CD4-positive, alpha-beta T cell treated with Interleukin-15 for 1 hour (primary cell): ENCODE results near the gene ZNF223.

ENCODE experiments used
- DNase-seq: peaks from one replicate; pipeline ENCODE4 v3.0.0-alpha.2; 2020

The ZNF223 gene

GRCh38 chr19:44072543-44073401 lies 20.9 kb downstream of the ZNF223 start:
- DNase-seq: no peak

DNA sequence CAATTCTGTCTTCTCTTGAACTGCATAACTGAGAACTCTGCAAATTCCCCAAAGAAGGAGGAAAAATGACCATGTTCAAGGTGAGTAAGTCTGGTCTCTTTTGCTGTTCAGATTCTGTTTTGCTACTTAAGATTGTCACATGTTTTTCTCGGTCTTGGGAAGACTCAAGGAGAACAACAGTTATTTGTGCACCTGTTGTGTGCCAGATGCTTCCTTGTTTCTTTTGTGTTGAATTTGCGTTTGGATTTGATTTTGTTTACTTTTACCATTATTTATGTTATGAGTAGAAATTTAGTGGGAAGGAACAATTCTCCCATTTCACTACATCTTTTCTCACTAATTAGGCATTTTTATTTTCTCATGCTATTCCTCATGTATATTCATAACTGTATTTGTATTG lies 24.5 kb downstream of the ZNF223 start:
- DNase-seq: no peak

- no peak for DNase-seq
These were observed 40.3 kb downstream of the ZNF223 start for GRCh38 chr19:44092108-44092507.

DNA sequence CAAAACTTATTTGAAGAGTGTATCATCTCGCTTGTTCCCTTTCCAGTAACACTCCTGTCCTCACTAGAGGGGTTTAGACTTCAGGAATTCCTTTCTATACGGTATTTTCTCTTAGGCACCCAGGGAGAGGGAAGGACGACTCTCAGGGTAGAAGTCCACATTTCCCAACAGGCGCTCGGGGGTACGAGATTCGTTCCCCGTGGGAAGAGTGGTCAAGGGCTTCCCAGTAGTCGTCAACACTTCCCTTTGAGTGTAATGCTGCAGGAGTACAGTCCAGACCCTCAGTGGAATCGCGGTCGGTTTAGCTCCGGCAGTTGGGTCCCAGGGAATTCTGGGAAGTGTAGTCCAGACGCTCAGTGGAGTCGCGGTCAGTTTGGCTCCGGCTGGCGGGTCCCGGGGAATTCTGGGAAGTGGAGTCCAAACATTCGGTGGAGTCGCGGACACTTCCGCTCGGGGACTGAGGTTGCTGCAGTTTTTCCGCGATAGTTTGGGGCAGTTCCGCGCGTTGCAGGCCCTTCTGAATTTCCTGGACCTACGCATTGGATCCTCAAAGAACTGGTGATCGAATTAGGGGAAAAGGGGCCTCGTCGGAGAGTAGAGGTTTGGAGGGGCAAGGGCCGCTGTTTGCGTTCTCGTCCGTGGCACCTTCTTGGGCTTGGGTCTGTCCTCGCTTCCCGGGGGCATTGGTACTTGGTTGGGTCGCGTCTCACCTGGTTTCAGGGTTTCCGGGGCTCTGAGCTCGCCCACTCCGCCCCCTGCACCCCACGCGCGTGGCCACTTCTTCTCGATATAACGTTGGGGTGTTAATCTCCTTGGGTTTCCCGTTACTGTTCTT lies 42.3 kb downstream of the ZNF223 start, which contains the start of gene ZNF224:
TSS of gene ZNF224 (plus strand) at position 431 of the 835 bp plus-strand sequence. CDS start 3,513 bp downstream, outside the sequence.
- DNase-seq: peak; percentile 87

DNA sequence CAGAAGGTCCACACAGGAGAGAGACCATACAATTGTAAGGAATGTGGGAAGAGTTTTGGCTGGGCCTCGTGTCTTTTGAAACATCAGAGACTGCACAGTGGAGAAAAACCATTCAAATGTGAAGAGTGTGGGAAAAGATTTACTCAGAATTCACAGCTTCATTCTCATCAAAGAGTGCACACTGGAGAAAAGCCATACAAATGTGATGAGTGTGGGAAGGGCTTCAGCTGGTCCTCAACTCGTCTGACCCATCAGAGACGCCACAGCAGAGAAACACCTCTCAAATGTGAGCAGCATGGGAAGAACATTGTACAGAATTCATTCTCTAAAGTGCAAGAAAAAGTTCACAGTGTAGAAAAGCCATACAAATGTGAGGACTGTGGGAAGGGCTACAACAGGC lies 55.9 kb downstream of the ZNF223 start:
- no peak for DNase-seq

GRCh38 chr19:44109458-44109857 lies 57.6 kb downstream of the ZNF223 start:
- no peak for DNase-seq

DNA sequence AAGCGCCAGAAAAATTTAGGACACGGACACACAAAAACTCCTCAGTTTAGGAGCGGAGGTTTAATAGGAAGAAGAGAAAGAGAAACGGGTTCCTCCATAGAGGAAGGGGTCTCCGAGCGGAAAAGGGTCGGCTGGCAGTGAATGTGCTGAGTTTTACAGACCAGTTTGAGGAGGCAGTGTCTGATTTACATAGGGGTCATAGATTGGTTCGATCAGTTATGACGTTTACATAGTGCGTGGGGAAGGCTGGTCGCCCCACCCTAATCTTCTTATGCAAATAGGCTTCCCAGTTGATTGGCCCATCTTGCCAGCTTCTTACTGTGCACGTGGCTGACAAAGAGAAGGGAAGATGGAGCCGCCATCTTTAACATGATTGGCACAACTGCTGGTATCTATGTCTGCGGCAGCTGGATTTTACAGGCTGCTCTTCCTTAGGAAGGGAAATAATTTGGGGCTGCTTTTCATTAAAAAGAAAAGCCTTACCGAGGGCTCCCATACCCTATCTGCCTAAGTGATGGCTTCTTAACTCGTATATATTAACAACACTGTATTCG lies 60.2 kb downstream of the ZNF223 start:
- DNase-seq: no peak

- DNase-seq: no peak
These were observed 60.9 kb downstream of the ZNF223 start for GRCh38 chr19:44112802-44113137.

- peak; percentile 93 for DNase-seq
These were observed 61.4 kb downstream of the ZNF223 start, which contains the start of gene ZNF225 for GRCh38 chr19:44113138-44113783. Gene ZNF225 (plus strand): TSS chr19:44113399. CDS start chr19:44115828, 2,429 bp downstream.

DNA sequence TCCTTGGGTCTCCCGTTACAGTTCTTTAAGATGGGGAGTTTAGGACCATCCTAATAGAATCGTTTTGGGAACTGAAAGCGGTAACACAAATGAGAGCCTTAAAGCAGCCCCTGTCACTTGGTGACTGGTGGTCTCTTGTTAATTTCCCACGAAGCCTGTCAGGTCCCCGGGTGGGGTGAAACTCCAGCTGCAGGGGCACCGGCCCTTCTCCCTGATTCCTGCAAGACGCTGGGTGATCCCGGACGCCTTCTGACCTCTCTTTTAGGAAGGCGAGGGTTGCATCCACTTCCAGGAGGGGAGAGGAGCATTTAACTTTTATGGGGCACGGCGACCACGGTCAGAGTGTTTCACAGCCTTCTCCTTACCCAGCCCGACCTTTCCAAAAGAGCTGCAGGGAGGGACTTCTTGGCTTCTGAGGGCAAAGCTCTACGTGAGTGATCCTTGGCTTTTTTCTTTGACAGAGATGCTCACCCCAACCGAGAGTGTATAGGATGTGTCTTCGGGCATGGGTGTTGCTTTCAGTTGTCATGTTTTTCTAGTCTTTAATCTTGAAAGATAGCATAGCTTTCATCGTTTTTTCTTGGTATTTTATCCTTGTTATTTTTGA lies 62.1 kb downstream of the ZNF223 start:
- no peak for DNase-seq
